ENCODE data around the gene MAPK11. TPM values are rescaled to one million over a fixed set of nuclear protein-coding genes. Genes with fewer than 3 reads are reported as not detected.

The MAPK11 gene
- total RNA-seq, 2 experiments from 2014 or later, result 23.1 to 24.6 TPM

DNA sequence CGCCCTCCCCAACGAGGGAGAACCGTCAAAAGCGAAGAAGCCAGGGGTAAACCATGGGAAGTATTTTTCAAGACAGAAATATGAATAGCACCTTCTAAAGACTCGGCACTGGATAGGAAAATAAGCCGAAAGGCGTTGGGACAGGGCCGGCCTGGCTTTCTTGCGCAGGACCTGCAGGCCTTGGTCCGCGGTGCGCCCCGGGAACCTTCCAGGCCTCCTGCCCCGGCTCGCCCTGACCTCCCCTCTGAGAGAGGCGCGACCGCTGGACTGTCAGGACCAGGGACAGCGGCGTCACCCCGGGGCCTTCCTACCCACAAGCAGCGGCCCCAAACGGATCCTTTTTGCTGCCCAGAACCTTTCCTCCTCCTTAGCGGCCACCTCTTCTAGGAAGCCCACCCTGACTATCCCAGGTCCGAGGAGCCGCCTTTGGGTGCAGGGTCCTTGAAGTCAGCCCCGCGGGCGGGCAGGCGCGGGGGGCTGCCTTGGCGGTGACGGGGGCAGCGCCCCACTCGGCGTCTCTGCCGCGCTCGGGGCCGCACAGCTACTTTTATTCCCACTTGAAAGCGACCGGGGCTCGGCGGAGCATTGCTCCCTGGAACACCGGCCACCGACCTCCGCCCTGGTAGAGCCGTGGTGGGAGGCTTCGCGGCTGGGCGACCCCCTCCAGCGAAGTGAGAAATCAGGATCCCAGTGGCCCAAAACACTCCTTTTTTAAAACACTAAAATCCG lies 650 bp upstream of the MAPK11 start:
- Mint-ChIP-seq H3K9me3 (no peaks in the 10 kb centered on the region), H3K36me3 (no peaks in the 10 kb centered on the region), H3K27me3 (no peaks in the 10 kb centered on the region), H3K4me1 (ENCODE audit: low read depth) (peaks cover 8% of the 10 kb centered on the region), H3K27ac (no peak overlapping the region), H3K4me3 (peak overlapping the region; percentile 64)
- ChIA-PET CTCF (interaction anchor here (1.1 to 1.5 kb wide), 3 partner anchors 36 to 226 kb away, joined by 3 to 4 read pairs (median 3); partner anchors contain the start of gene PLXNB2), POLR2A (interaction anchor here (1.9 kb wide), 1 partner anchor 19 kb away, joined by 4 read pairs; the partner anchor contains the start of gene HDAC10)
- intact Hi-C loops (cut with micrococcal nuclease), result loop anchor here (1.0 to 5.0 kb wide), 2 partner anchors 71 to 351 kb away; no protein-coding TSS in a partner anchor
- DNase-seq, result peak; percentile 81

DNA sequence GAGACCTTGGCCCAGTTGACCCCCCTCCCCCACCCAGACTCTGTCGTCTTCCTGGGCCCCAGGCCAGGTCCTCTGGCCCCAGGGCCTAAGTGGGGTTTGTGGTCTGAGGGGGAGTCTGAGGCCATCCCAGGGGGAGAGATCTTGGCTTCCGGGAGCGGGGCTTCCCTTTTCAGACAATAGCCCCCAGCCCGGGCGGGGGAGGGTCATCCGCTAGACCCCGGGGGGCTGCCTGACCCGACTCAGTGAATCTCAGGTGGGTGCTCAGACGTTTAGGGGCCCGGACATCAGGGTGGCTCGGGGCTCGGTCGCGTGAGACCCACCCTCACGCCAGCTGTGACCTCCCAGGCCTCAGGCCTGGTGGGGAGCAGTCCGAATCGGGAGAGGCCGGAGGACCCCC lies 609 bp downstream of the MAPK11 start:
- POLR2A ChIA-PET, result interaction anchor here (0.9 to 1.2 kb wide), 3 partner anchors 25 to 256 kb away, joined by 3 read pairs; partner anchors contain the start of gene SCO2

DNA sequence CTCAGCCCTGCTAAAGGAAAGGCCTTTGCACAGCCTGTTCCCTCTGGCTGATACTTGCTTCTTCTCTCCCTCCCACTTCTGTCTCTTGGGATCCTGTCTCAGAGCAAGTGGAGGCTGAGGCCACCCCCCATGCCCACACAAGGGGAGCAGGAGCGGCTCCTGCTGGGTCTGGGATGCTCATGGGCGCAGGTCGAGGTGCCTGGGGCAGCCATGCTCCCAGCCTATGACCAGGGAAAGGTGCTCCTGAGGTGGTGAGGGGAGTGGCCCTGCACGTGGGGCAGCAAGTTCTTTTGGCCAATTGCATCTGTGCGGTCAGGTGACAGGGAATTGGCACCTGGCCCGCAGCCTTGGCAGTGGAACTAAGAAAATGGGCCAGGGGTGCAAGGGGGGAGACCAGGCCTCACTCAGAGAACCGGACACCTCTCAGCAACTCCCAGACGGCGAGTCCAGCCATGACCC lies 1.5 kb downstream of the MAPK11 start:
- H3K27me3 Mint-ChIP-seq, result no peaks in the 10 kb centered on the region
- H3K9me3 Mint-ChIP-seq, result no peaks in the 10 kb centered on the region
- intact Hi-C loops (cut with micrococcal nuclease), result no loop called here
- peak overlapping the region; percentile 68 for H3K4me3 Mint-ChIP-seq
- no peaks in the 10 kb centered on the region for H3K36me3 Mint-ChIP-seq
- no peak overlapping the region for H3K27ac Mint-ChIP-seq
- DNase-seq, result no peak
- ChIA-PET POLR2A (interaction anchor here (0.9 to 1.2 kb wide), 2 partner anchors 24 to 257 kb away, joined by 3 read pairs; partner anchors contain the start of gene SCO2), CTCF (interaction anchor here (1.0 to 1.2 kb wide), 2 partner anchors 59 to 257 kb away, joined by 3 read pairs; partner anchors contain the start of gene SCO2)
- H3K4me1 Mint-ChIP-seq (ENCODE audit: low read depth), result peaks cover 8% of the 10 kb centered on the region

More for the DNA sequence above, 609 bp downstream of the MAPK11 start:
- H3K4me3 Mint-ChIP-seq, result peak overlapping the region; percentile 68
- intact Hi-C loops (cut with micrococcal nuclease), result no loop called here
- CTCF ChIA-PET, result interaction anchor here (1.0 to 1.5 kb wide), 4 partner anchors 17 to 256 kb away, joined by 3 read pairs; partner anchors contain the start of gene SCO2
- peak overlapping the region; percentile 8 for H3K27ac Mint-ChIP-seq
- peaks cover 8% of the 10 kb centered on the region for H3K4me1 Mint-ChIP-seq (ENCODE audit: low read depth)
- no peak for DNase-seq
- H3K36me3 Mint-ChIP-seq, result no peaks in the 10 kb centered on the region
- H3K9me3 Mint-ChIP-seq, result no peaks in the 10 kb centered on the region
- no peaks in the 10 kb centered on the region for H3K27me3 Mint-ChIP-seq

DNA sequence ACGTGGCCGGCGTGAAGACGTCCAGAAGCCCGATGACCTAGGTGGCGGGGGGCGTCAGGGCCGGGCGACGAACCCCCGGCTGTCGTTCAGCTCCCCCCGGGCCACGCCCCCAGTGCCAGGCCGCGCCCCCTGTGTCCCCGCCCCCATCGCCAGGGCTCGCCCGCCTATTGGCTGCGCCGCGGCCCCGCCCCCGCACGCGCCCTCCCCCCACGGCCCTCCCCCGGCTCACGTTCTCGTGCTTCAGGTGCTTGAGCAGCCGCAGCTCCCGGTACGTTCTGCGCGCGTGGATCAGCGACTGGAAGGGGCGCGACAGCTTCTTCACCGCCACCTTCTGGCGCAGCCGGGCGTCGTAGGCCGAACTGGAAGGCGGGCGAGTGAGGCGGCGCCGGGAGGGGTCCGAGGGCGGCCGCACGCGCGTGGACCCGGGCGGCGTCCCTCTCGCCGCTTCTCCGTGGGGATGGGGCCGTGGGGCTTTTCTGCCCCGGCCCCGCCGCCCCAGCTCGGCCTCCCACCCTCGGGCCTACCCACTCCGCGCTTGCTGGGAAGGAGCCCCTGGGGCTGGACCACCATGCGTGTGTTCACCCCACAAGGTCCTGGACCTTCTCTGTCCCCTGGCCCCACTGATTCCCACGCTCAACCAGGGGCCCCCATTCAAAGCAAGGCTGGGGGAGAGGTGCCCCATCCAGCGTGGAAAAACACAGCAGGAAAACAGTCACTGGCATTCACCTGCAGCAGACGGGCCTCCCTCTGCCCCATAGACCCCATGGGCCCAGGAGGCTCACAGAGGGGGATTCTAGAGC lies 2.4 kb downstream of the MAPK11 start:
- DNase-seq, result peak; percentile 64
- intact Hi-C loops (cut with micrococcal nuclease), result no loop called here
- POLR2A ChIA-PET, result interaction anchor here (2.0 kb wide), 1 partner anchor 16 kb away, joined by 5 read pairs; the partner anchor contains the start of gene HDAC10
- Mint-ChIP-seq H3K4me3 (no peak overlapping the region), H3K9me3 (no peaks in the 10 kb centered on the region), H3K27me3 (peaks cover 2% of the 10 kb centered on the region), H3K27ac (no peak overlapping the region), H3K4me1 (ENCODE audit: low read depth) (peaks cover 8% of the 10 kb centered on the region), H3K36me3 (no peaks in the 10 kb centered on the region)
- CTCF ChIA-PET, result interaction anchor here (0.7 to 2.4 kb wide), 5 partner anchors 15 to 74 kb away, joined by 3 to 9 read pairs (median 3); partner anchors contain the start of gene HDAC10

DNA sequence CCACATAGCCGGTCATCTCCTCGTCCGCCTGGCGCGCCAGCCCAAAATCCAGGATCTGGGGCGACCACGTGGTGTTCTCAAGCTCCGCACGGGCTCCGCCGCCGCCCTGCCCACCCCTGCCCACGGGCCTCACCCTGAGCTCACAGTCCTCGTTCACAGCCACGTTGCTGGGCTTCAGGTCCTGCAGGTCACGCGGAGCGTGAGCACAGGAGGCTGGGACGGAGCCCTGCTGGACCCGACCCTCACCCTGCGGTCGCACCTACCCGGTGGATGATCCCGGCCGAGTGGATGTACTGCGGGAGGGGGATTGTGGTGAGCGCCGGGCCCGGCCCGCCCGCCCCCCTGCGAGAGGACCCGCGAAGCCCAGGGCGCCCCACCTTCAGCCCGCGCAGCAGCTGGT lies 3.2 kb downstream of the MAPK11 start:
- POLR2A ChIA-PET, result interaction anchor here (2.0 kb wide), 1 partner anchor 16 kb away, joined by 5 read pairs; the partner anchor contains the start of gene HDAC10
- peaks cover 13% of the 10 kb centered on the region for H3K4me1 Mint-ChIP-seq (ENCODE audit: low read depth)
- intact Hi-C loops (cut with micrococcal nuclease), result no loop called here
- H3K4me3 Mint-ChIP-seq, result no peak overlapping the region
- H3K9me3 Mint-ChIP-seq, result no peaks in the 10 kb centered on the region
- peaks cover 10% of the 10 kb centered on the region for H3K27me3 Mint-ChIP-seq
- CTCF ChIA-PET, result interaction anchor here (0.7 to 2.4 kb wide), 3 partner anchors 14 to 26 kb away, joined by 3 to 9 read pairs (median 3); partner anchors contain the start of gene HDAC10
- no peak overlapping the region for H3K27ac Mint-ChIP-seq
- H3K36me3 Mint-ChIP-seq, result no peaks in the 10 kb centered on the region
- no peak for DNase-seq

DNA sequence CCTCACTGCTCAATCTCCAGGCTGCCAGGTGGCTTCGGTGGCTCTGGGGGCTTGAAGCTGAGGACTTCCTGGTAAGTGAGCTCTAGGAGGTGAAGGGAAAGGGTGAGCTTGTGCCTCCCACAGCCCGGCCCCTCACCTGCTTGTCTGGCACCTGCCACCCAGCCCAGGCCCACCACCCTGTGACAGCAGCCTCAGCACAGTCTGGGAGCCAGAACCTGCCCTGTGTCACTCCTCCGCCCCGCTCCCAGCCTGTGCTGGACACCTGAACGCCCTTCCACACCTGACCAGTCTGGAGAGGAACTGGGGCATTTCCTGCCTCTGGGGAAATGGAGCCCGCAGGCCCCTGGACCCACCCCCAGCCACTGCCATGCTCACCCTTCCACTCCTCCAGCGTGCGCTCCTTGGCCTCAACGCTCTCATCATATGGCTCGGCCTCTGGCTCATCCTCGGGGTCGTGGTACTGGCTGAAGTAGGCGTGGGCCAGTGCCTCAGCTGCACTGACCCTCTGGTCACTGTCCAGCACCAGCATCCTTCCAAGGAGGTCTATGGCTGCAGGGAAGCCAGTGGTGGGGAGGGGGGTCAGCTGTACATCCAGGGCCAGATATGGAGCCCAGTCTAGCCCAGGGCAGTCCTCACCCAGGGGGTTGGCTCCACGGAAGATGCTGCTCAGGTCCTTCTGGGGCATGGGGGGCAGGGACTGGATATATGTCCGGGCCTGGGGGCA lies 5.1 kb downstream of the MAPK11 start:
- Mint-ChIP-seq H3K4me1 (ENCODE audit: low read depth) (peaks cover 13% of the 10 kb centered on the region), H3K27ac (no peak overlapping the region), H3K9me3 (no peaks in the 10 kb centered on the region), H3K27me3 (peaks cover 12% of the 10 kb centered on the region), H3K4me3 (no peak overlapping the region), H3K36me3 (no peaks in the 10 kb centered on the region)
- intact Hi-C loops (cut with micrococcal nuclease), result no loop called here
- DNase-seq, result no peak
- ChIA-PET POLR2A (interaction anchor here (0.6 kb wide), 1 partner anchor 233 kb away, joined by 5 read pairs; no protein-coding TSS in a partner anchor), CTCF (no interaction called here)

DNA sequence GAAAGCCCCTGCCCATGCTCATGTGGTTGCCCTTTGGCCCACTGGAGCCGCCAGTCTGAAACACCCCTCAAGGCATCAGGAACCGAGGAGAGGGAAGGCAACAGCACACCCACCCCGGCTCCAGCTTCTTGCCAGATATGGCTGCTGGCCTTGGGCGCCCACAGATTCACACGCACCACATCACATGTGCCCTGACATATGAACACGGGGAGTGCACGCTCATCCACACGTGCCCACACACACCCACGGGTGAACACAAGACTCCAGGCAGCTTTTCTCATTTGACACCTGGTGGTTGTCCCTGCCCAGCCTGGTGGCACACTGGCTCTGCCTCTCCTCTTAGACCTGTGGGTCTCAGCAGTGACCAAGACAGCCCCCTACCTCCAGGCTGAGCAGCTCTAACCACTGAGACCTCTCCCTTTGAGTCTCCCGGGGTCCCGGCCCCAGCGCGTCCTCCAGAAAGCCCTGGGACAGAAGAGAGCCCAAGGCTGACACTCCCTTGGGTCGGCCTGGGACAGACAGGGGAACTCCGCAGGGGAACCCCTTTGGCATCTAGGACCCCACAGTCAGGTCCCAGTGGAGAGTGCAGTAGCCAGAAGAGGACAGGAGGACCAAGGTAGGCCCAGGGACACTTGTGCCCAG lies 6.0 kb downstream of the MAPK11 start:
- Mint-ChIP-seq H3K4me1 (ENCODE audit: low read depth) (peaks cover 10% of the 10 kb centered on the region), H3K36me3 (no peaks in the 10 kb centered on the region), H3K27me3 (peaks cover 13% of the 10 kb centered on the region), H3K4me3 (no peak overlapping the region), H3K9me3 (no peaks in the 10 kb centered on the region), H3K27ac (no peak overlapping the region)
- POLR2A ChIA-PET, result interaction anchor here (3.5 kb wide), 1 partner anchor 13 kb away, joined by 15 read pairs; the partner anchor contains the start of gene HDAC10
- no peak for DNase-seq
- intact Hi-C loops (cut with micrococcal nuclease), result no loop called here
- CTCF ChIA-PET, result interaction anchor here (0.8 to 1.9 kb wide), 3 partner anchors 12 to 23 kb away, joined by 3 to 5 read pairs (median 3); no protein-coding TSS in a partner anchor

DNA sequence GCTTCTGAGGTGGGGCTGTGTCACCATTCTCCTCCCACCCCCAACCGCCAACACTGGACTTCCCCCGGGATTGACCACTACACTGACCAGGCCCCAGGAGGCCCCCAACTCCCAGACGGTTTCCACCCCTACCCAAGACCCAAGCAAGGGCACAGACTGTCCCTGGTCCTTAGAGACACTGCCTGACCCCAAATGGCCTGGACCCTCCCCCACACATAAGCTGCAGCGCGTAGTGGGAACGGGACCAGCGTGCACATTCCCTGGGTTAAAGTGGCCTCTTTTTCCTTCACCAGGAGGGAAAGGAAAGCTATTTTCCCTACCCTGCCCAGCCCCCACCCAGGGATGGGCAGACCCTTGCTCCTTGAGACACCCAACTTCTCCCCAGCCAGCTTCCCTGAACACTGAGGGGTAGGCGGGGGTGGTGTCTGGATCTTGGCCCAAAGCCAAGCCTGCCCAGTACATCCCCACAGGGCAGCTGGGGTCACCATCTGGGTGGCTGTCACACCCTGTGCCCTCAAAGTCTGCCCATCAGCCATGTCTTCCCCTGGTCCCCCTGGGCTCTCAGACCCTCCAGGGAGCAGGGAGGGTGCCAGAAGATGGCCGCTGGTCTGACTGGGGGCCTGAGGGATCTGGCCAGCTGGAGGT lies 7.1 kb downstream of the MAPK11 start:
- no peaks in the 10 kb centered on the region for H3K9me3 Mint-ChIP-seq
- no peak overlapping the region for H3K27ac Mint-ChIP-seq
- ChIA-PET POLR2A (interaction anchor here (1.0 to 3.5 kb wide), 2 partner anchors 12 to 19 kb away, joined by 3 to 15 read pairs; partner anchors contain the start of gene HDAC10), CTCF (interaction anchor here (1.0 to 1.9 kb wide), 2 partner anchors 11 to 22 kb away, joined by 3 to 5 read pairs; no protein-coding TSS in a partner anchor)
- peaks cover 19% of the 10 kb centered on the region for H3K27me3 Mint-ChIP-seq
- DNase-seq, result no peak
- no peaks in the 10 kb centered on the region for H3K36me3 Mint-ChIP-seq
- H3K4me1 Mint-ChIP-seq (ENCODE audit: low read depth), result peaks cover 6% of the 10 kb centered on the region
- intact Hi-C loops (cut with micrococcal nuclease), result no loop called here
- no peak overlapping the region for H3K4me3 Mint-ChIP-seq

DNA sequence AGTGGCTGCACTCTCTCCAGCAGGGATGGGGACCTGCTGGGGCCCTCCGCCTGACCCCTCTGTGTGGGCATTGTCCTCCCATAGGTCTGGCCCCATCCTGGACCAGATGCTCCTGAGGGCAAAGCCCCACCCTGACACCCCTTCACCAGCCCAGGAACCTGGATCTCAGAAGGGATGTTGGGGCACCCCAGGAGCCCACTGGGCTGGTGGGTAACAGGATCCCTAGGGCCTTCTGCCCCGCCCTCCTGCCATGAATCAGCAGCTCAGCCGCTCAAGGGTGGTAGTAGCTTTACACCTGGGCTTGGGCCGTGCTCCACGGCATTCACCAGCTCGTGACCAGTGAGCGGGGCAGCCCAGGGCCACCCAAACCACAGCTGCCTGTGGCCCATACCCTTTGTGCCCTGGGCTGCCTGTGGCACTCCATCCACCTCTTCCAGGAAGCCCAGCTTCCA lies 7.7 kb downstream of the MAPK11 start:
- H3K9me3 Mint-ChIP-seq, result no peaks in the 10 kb centered on the region
- peak overlapping the region; percentile 61 for H3K4me3 Mint-ChIP-seq
- peak; percentile 29 for DNase-seq
- ChIA-PET CTCF (interaction anchor here (1.9 kb wide), 1 partner anchor 22 kb away, joined by 5 read pairs; no protein-coding TSS in a partner anchor), POLR2A (interaction anchor here (3.5 kb wide), 1 partner anchor 11 kb away, joined by 15 read pairs; the partner anchor contains the start of gene HDAC10)
- no peak overlapping the region for H3K27ac Mint-ChIP-seq
- peaks cover 5% of the 10 kb centered on the region for H3K4me1 Mint-ChIP-seq (ENCODE audit: low read depth)
- H3K27me3 Mint-ChIP-seq, result peaks cover 19% of the 10 kb centered on the region
- intact Hi-C loops (cut with micrococcal nuclease), result no loop called here
- H3K36me3 Mint-ChIP-seq, result no peaks in the 10 kb centered on the region
